ENCODE results near the gene ALG14. TPM values are rescaled to one million over a fixed set of nuclear protein-coding genes. Genes with fewer than 3 reads are reported as not detected.

ALG14 gene
- total and polyA plus RNA-seq, 4 experiments from 2014 or later: 1.1 to 6.8 (median 3.7) TPM

DNA sequence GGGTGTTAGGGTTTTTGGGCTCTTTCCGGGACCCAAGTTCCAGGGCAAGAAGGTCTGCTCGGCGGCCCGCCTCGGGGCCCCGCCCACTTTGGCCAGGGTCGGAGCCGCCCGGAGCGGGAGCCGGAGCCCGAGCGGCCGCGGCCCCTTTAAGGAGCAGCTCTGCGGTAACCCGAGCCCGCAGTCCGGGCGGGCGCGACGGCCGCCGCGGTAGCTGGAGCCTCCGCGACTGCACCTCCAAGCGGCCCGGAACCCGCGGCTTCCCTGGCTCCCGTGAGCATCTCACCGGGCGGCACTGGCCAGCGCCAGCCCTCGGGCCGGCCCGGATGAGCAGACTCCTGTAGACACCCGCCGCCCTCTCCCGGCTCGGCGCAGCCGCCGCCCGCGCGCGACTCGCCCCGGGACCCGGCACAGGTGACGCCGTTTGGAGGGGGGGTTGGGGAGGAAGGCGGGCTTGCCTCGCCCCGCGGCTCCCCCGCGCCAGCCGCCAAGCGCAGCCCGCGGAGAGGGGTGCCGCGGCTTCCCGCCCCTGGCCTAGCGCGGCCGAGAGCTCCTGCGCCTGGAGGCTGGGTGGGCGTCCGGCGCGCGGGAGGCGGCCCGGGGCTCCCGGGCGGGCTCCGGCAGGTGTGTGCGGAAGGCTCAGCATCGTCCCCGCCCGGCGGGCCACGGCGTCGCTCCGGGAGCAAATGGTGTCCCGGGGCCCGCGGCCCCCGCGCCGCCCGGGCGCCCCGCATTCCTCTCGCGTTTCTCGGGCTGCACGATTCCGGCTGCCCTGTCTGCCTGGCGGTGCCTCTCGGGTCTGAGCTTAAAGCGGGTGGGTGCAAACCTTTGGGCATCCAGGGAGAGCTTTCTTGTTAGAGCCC lies 44.7 kb upstream of the ALG14 start, which contains the start of gene TLCD4:
Gene TLCD4, plus strand, starts transcription at position 149 of the 860 bp plus-strand sequence. CDS start 26,547 bp downstream, outside the sequence.
- intact Hi-C loops (cut with micrococcal nuclease): loop anchor here (2.0 to 5.0 kb wide), 2 partner anchors 115 to 265 kb away; no protein-coding TSS in a partner anchor
- peak within 1 kb of the TSS; percentile 43 to 53 for H3K4me3 ChIP-seq (ENCODE audit: low read length in 2 of 2)
- H3K27ac ChIP-seq (ENCODE audit: low read depth, low read length): no peak within 1 kb of the TSS
- ChIA-PET CTCF (ENCODE audit: partially characterized antibody) (interaction anchor here (0.7 to 2.1 kb wide), 7 partner anchors 11 to 116 kb away, joined by 3 to 7 read pairs (median 4); partner anchors contain the start of genes ALG14 and RWDD3), POLR2A (ENCODE audit: partially characterized antibody) (interaction anchor here (1.3 to 3.9 kb wide), 3 partner anchors 45 to 116 kb away, joined by 3 to 27 read pairs (median 7); partner anchors contain the start of genes ALG14 and RWDD3)
- H3K9me3 Mint-ChIP-seq: no peaks in the 10 kb centered on the region
- peak within 1 kb of the TSS in 6 of 7 donors; percentile 70 to 88 (median 80) for H3K27ac Mint-ChIP-seq
- H3K9me3 ChIP-seq (ENCODE audit: control insufficient read depth in 1 of 2, low read length in 2 of 2): no peaks in the 10 kb centered on the region
- DNase-seq: peak; percentile 43 to 50 (median 47)
- peaks cover 4 to 16% (median 9%) of the 10 kb centered on the region in 4 donors for H3K4me1 Mint-ChIP-seq
- H3K27me3 ChIP-seq (ENCODE audit: insufficient read depth, low read length): peaks cover 21% of the 10 kb centered on the region
- H3K36me3 ChIP-seq (ENCODE audit: insufficient read depth, low read length): no peaks in the 10 kb centered on the region
- H3K4me1 ChIP-seq (ENCODE audit: insufficient read depth, low read length): peaks cover 12% of the 10 kb centered on the region
- H3K36me3 Mint-ChIP-seq: peaks cover 0 to 6% of the 10 kb centered on the region in 2 donors
- peak within 1 kb of the TSS; percentile 90 to 93 (median 93) for H3K4me3 Mint-ChIP-seq
- peaks cover 19 to 37% of the 10 kb centered on the region in 2 donors for H3K27me3 Mint-ChIP-seq

DNA sequence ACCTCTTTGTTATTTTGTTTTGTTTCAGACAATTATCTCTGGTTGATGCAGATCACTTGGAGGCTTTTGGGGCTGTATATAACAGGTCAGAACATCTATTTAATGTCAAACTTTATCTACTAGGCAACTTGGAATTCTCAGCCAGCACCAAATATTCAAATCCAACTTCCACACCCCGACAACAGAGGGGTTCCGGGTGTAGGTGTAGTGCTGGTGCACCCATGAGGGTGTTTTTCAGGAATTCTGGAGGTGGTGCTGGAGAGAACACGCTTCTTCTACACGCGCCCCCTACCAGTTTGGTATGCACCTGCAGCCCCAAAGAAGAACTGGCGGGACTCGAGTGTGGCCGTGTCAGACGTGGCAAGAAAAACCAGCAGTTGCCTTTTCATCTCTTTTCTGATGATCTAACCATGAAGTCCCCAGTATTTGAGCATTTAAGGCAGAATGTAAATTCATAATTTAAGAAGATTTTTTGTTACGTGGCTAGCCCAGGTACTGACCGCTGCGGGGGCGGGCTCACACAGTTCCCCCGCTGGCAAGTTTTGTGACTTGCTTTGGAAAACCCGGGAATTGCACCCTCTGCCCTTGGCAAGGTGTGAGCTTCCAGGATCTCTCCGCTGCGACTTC lies 43.9 kb upstream of the ALG14 start:
- POLR2A ChIA-PET (ENCODE audit: partially characterized antibody): interaction anchor here (1.3 to 3.9 kb wide), 3 partner anchors 44 to 117 kb away, joined by 3 to 27 read pairs (median 7); partner anchors contain the start of genes ALG14 and RWDD3
- Histone ChIP-seq H3K9me3 (ENCODE audit: control insufficient read depth in 1 of 2, low read length in 2 of 2) (no peaks in the 10 kb centered on the region), H3K27ac (ENCODE audit: low read depth, low read length) (no peak overlapping the region), H3K27me3 (ENCODE audit: insufficient read depth, low read length) (peaks cover 18% of the 10 kb centered on the region), H3K4me3 (ENCODE audit: low read length in 2 of 2) (peak overlapping the region; percentile 43 to 53), H3K4me1 (ENCODE audit: insufficient read depth, low read length) (peaks cover 12% of the 10 kb centered on the region), H3K36me3 (ENCODE audit: insufficient read depth, low read length) (no peaks in the 10 kb centered on the region)
- peaks cover 17 to 33% of the 10 kb centered on the region in 2 donors for H3K27me3 Mint-ChIP-seq
- H3K36me3 Mint-ChIP-seq: peaks cover 0 to 6% of the 10 kb centered on the region in 2 donors
- CTCF ChIA-PET (ENCODE audit: partially characterized antibody): interaction anchor here (0.7 to 2.1 kb wide), 12 partner anchors 9 to 117 kb away, joined by 3 to 7 read pairs (median 4); partner anchors contain the start of genes ALG14 and RWDD3
- peak overlapping the region; percentile 90 to 93 (median 93) for H3K4me3 Mint-ChIP-seq
- intact Hi-C loops (cut with micrococcal nuclease): loop anchor here (1.0 to 5.0 kb wide), 4 partner anchors 32 to 264 kb away; partner anchors contain the start of gene ALG14
- DNase-seq: peak; percentile 39 to 61 (median 49)
- H3K27ac Mint-ChIP-seq: peak overlapping the region in 6 of 7 donors; percentile 51 to 88 (median 80)
- H3K4me1 Mint-ChIP-seq: peaks cover 4 to 16% (median 9%) of the 10 kb centered on the region in 4 donors
- H3K9me3 Mint-ChIP-seq: no peaks in the 10 kb centered on the region

DNA sequence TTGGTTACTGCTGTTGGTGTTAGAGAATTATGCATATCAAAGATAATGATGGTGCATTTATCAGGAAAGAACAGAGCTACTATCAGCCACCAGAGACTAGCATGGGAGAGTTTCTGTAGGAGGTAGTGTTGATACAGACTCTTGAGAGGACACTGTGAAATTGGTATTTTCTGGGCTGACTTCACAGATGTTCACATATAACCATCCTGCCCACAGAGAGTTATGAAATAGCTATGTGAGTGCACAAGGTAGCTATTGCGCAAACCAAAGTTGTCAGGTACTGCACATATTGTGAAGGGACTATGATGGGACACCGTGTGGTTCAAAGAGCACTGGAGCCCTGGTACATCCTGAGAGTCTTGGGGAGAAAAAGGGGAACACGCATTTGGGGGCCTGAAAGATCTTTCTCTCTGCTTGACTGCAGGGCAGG lies 43.0 kb upstream of the ALG14 start:
- Histone ChIP-seq H3K9me3 (ENCODE audit: control insufficient read depth in 1 of 2, low read length in 2 of 2) (no peaks in the 10 kb centered on the region), H3K36me3 (ENCODE audit: insufficient read depth, low read length) (no peaks in the 10 kb centered on the region), H3K27ac (ENCODE audit: low read depth, low read length) (no peak overlapping the region), H3K4me3 (ENCODE audit: low read length in 2 of 2) (no peak overlapping the region), H3K27me3 (ENCODE audit: insufficient read depth, low read length) (peaks cover 17% of the 10 kb centered on the region), H3K4me1 (ENCODE audit: insufficient read depth, low read length) (peaks cover 12% of the 10 kb centered on the region)
- peaks cover 4 to 16% (median 9%) of the 10 kb centered on the region in 4 donors for H3K4me1 Mint-ChIP-seq
- no peak for DNase-seq
- ChIA-PET POLR2A (ENCODE audit: partially characterized antibody) (interaction anchor here (1.7 to 3.9 kb wide), 2 partner anchors 43 to 118 kb away, joined by 5 to 27 read pairs; partner anchors contain the start of genes ALG14 and RWDD3), CTCF (ENCODE audit: partially characterized antibody) (interaction anchor here (1.0 to 2.1 kb wide), 11 partner anchors 8 to 118 kb away, joined by 3 to 6 read pairs (median 4); partner anchors contain the start of genes ALG14 and RWDD3)
- intact Hi-C loops (cut with micrococcal nuclease): loop anchor here (1.0 to 5.0 kb wide), 4 partner anchors 31 to 263 kb away; partner anchors contain the start of gene ALG14
- H3K27ac Mint-ChIP-seq: no peak overlapping the region
- peak overlapping the region in 3 of 8 donors; percentile 18 to 42 (median 33) for H3K4me3 Mint-ChIP-seq
- H3K27me3 Mint-ChIP-seq: peaks cover 12 to 28% of the 10 kb centered on the region in 2 donors
- H3K9me3 Mint-ChIP-seq: no peaks in the 10 kb centered on the region
- H3K36me3 Mint-ChIP-seq: peaks cover 0 to 6% of the 10 kb centered on the region in 2 donors

DNA sequence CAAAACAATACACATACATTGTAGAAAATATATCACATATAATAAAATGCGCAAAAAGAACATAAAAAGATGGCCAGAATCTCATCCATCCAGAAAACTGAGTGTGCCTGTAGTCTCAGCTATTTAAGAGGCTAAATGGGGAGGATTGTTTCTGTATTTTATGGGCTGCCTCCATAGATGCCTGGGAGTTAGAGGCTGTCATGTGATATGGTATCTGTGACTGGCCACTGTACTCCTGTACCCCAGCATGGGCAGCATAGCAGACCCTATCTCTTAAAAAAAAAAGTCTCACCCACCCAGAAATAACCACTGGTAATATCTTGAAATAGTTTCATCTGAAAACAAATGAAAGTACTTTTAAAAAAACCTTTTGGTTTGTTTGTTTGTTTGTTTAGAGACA lies 40.9 kb upstream of the ALG14 start:
- no peaks in the 10 kb centered on the region for H3K9me3 Mint-ChIP-seq
- Histone ChIP-seq H3K27me3 (ENCODE audit: insufficient read depth, low read length) (peaks cover 8% of the 10 kb centered on the region), H3K9me3 (ENCODE audit: control insufficient read depth in 1 of 2, low read length in 2 of 2) (no peaks in the 10 kb centered on the region), H3K4me1 (ENCODE audit: insufficient read depth, low read length) (peaks cover 12% of the 10 kb centered on the region), H3K36me3 (ENCODE audit: insufficient read depth, low read length) (no peaks in the 10 kb centered on the region), H3K4me3 (ENCODE audit: low read length in 2 of 2) (no peak overlapping the region), H3K27ac (ENCODE audit: low read depth, low read length) (no peak overlapping the region)
- peaks cover 0 to 6% of the 10 kb centered on the region in 2 donors for H3K36me3 Mint-ChIP-seq
- CTCF ChIA-PET (ENCODE audit: partially characterized antibody): no interaction called here
- no peak for DNase-seq
- H3K27ac Mint-ChIP-seq: no peak overlapping the region
- peaks cover 4 to 14% (median 9%) of the 10 kb centered on the region in 4 donors for H3K4me1 Mint-ChIP-seq
- H3K27me3 Mint-ChIP-seq: peaks cover 10 to 13% of the 10 kb centered on the region in 2 donors
- intact Hi-C loops (cut with micrococcal nuclease): no loop called here
- H3K4me3 Mint-ChIP-seq: no peak overlapping the region
- POLR2A ChIA-PET (ENCODE audit: partially characterized antibody): no interaction called here

DNA sequence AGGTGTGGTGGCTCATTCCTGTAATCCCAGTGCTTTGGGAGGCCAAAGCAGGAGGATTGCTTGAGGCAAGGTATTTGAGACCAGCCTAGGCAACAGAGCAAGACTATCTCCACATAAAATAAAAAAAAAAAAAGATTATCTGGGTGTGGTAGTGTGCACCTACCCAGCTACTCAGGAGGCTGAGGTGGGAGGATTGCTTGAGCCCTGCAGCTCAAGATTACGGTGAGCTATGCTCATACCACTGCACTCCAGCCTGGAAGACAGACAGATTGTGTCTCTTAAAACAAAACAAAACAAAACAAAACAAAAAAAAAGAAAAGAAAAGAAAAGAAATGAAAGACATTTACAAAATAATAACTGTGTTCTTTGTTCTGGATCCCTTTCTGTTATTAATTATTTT lies 38.3 kb upstream of the ALG14 start:
- Mint-ChIP-seq H3K27me3 (peaks cover 6 to 8% of the 10 kb centered on the region in 2 donors), H3K4me1 (no peaks in the 10 kb centered on the region), H3K36me3 (no peaks in the 10 kb centered on the region), H3K27ac (no peak overlapping the region), H3K4me3 (no peak overlapping the region), H3K9me3 (no peaks in the 10 kb centered on the region)
- ChIA-PET POLR2A (ENCODE audit: partially characterized antibody) (no interaction called here), CTCF (ENCODE audit: partially characterized antibody) (no interaction called here)
- no peaks in the 10 kb centered on the region for H3K27me3 ChIP-seq (ENCODE audit: insufficient read depth, low read length)
- H3K36me3 ChIP-seq (ENCODE audit: insufficient read depth, low read length): no peaks in the 10 kb centered on the region
- intact Hi-C loops (cut with micrococcal nuclease): no loop called here
- no peaks in the 10 kb centered on the region for H3K4me1 ChIP-seq (ENCODE audit: insufficient read depth, low read length)
- no peaks in the 10 kb centered on the region for H3K9me3 ChIP-seq (ENCODE audit: control insufficient read depth in 1 of 2, low read length in 2 of 2)
- no peak for DNase-seq
- no peak overlapping the region for H3K4me3 ChIP-seq (ENCODE audit: low read length in 2 of 2)
- no peak overlapping the region for H3K27ac ChIP-seq (ENCODE audit: low read depth, low read length)

DNA sequence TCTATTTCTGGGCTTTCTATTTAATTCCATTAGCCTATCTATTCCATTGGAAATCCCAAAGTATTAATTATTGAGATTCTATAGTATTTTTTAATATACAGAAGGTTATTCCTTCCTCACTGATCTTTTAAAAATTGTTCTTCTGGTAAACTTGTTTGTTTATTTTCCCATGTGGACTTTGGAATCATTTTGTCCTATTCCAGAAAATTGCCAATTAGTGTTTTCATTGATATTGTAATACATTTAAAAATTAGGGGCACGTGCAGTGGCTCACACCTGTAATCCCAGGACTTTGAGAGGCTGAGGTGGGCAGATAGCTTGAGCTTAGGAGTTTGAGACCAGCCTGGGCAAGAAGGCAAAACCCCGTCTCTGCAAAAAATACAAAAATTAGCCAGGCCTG lies 36.0 kb upstream of the ALG14 start:
- ChIA-PET POLR2A (ENCODE audit: partially characterized antibody) (no interaction called here), CTCF (ENCODE audit: partially characterized antibody) (no interaction called here)
- H3K36me3 Mint-ChIP-seq: no peaks in the 10 kb centered on the region
- H3K36me3 ChIP-seq (ENCODE audit: insufficient read depth, low read length): no peaks in the 10 kb centered on the region
- peaks cover 6 to 7% of the 10 kb centered on the region in 2 donors for H3K27me3 Mint-ChIP-seq
- H3K9me3 ChIP-seq (ENCODE audit: control insufficient read depth in 1 of 2, low read length in 2 of 2): no peaks in the 10 kb centered on the region
- no peak for DNase-seq
- peaks cover 2% of the 10 kb centered on the region for H3K27me3 ChIP-seq (ENCODE audit: insufficient read depth, low read length)
- no peak overlapping the region for H3K4me3 ChIP-seq (ENCODE audit: low read length in 2 of 2)
- no peak overlapping the region for H3K27ac Mint-ChIP-seq
- no peaks in the 10 kb centered on the region for H3K4me1 Mint-ChIP-seq
- no peaks in the 10 kb centered on the region for H3K9me3 Mint-ChIP-seq
- intact Hi-C loops (cut with micrococcal nuclease): no loop called here
- H3K4me1 ChIP-seq (ENCODE audit: insufficient read depth, low read length): no peaks in the 10 kb centered on the region
- H3K27ac ChIP-seq (ENCODE audit: low read depth, low read length): no peak overlapping the region
- H3K4me3 Mint-ChIP-seq: no peak overlapping the region
